Retinal pigment epithelial cell (primary cell): Measurements from ENCODE around the gene RCAN2.

Experiments used
- DNase-seq: peaks from one replicate; pipeline ENCODE4 v3.0.0-alpha.2; 2010; ENCODE audit warnings: low read depth
- H3K4me3 ChIP-seq: 2 replicates; pipeline ENCODE4 v1.5.1; 2011; ENCODE audit warnings: mild to moderate bottlenecking, low read length, control low read depth, moderate library complexity
- CTCF ChIP-seq: conservative IDR thresholded peaks from 2 replicates; pipeline ENCODE4 v1.5.1; 2011; ENCODE audit warnings: low read depth, low read length, control low read depth, inconsistent platforms

RCAN2 gene

GRCh38 chr6:46246081-46246480 is 245.2 kb downstream of the RCAN2 start:
- no peak overlapping the region for H3K4me3 ChIP-seq
- TF ChIP-seq CTCF: no peak
- no peak for DNase-seq

- TF ChIP-seq CTCF: no peak
- no peak for DNase-seq
Measured at GRCh38 chr6:46244670-46245069, 246.6 kb downstream of the RCAN2 start.

GRCh38 chr6:46243754-46244153 is 247.5 kb downstream of the RCAN2 start:
- no peak overlapping the region for H3K4me3 ChIP-seq
- TF ChIP-seq CTCF: no peak
- no peak for DNase-seq

More at GRCh38 chr6:46244670-46245069, 246.6 kb downstream of the RCAN2 start:
- no peak overlapping the region for H3K4me3 ChIP-seq

GRCh38 chr6:46242921-46243320 is 248.3 kb downstream of the RCAN2 start:
- no peak for TF ChIP-seq CTCF
- no peak overlapping the region for H3K4me3 ChIP-seq

GRCh38 chr6:46240866-46241565 is 250.2 kb downstream of the RCAN2 start:
- TF ChIP-seq CTCF: no peak
- no peak for DNase-seq
- H3K4me3 ChIP-seq: no peak overlapping the region

More at GRCh38 chr6:46242921-46243320, 248.3 kb downstream of the RCAN2 start:
- DNase-seq: no peak

- H3K4me3 ChIP-seq: no peak overlapping the region
- no peak for TF ChIP-seq CTCF
- DNase-seq: no peak
Measured at GRCh38 chr6:46236752-46237151, 254.5 kb downstream of the RCAN2 start.

- H3K4me3 ChIP-seq: no peak overlapping the region
- DNase-seq: no peak
- no peak for TF ChIP-seq CTCF
Measured at GRCh38 chr6:46235242-46235641, 256.0 kb downstream of the RCAN2 start.
